WTC11 (cell line): Measurements from ENCODE around the gene TINAGL1. TPM values are rescaled to one million over a fixed set of nuclear protein-coding genes. Genes with fewer than 3 reads are reported as not detected.

Source experiments
- ARID4B ChIP-seq: sonication (generic); formaldehyde crosslinking; IDR thresholded peaks from 2 replicates; pipeline ENCODE4 v1.8.0; 2023; ENCODE audit warnings: missing genetic modification reagents, mild to moderate bottlenecking, borderline replicate concordance
- ATF1 ChIP-seq: sonication (generic); formaldehyde crosslinking; IDR thresholded peaks from 2 replicates; pipeline ENCODE4 v1.8.1; 2023; ENCODE audit warnings: mild to moderate bottlenecking, moderate library complexity, missing genetic modification reagents
- FOXP1 ChIP-seq: sonication (generic); formaldehyde crosslinking; IDR thresholded peaks from 2 replicates; pipeline ENCODE4 v1.8.0; 2022; ENCODE audit warnings: missing genetic modification reagents, mild to moderate bottlenecking, moderate library complexity, borderline replicate concordance
- FOXP4 ChIP-seq: sonication (generic); formaldehyde crosslinking; IDR thresholded peaks from 2 replicates; pipeline ENCODE4 v1.8.0; 2022; ENCODE audit warnings: mild to moderate bottlenecking, missing genetic modification reagents
- JUN ChIP-seq: sonication (generic); formaldehyde crosslinking; IDR thresholded peaks from 2 replicates; pipeline ENCODE4 v1.8.0; 2023; ENCODE audit warnings: mild to moderate bottlenecking, missing genetic modification reagents
- MLX ChIP-seq: sonication (generic); formaldehyde crosslinking; IDR thresholded peaks from 2 replicates; pipeline ENCODE4 v1.8.1; 2023; ENCODE audit warnings: mild to moderate bottlenecking, missing genetic modification reagents, moderate library complexity
- MXD4 ChIP-seq: fragments of 250-450 bp; sonication (Bioruptor Pico); IDR thresholded peaks from 2 replicates; pipeline ENCODE4 v1.8.0; 2021; ENCODE audit warnings: mild to moderate bottlenecking, moderate library complexity, borderline replicate concordance
- ZNF512 ChIP-seq: sonication (generic); formaldehyde crosslinking; IDR thresholded peaks from 2 replicates; pipeline ENCODE4 v1.8.1; 2022; ENCODE audit warnings: missing genetic modification reagents, borderline replicate concordance
- ZNF532 ChIP-seq: fragments of 250-450 bp; sonication (Bioruptor Pico); IDR thresholded peaks from 2 replicates; pipeline ENCODE4 v1.9.0; 2021; ENCODE audit warnings: mild to moderate bottlenecking, borderline replicate concordance
- total RNA-seq: library from RNA; stranded (reverse); gene quantifications from 3 replicates; pipeline ENCODE4 v1.2.3, GENCODE V29; 2021

Gene TINAGL1
- total RNA-seq, 1 experiment from 2014 or later = 7.2 TPM

- no peak for TF ChIP-seq MLX (CRISPR knock-in tag)
- no peak for TF ChIP-seq ARID4B (CRISPR knock-in tag)
- TF ChIP-seq ZNF512 = no peak
- TF ChIP-seq ZNF532 (CRISPR knock-in tag) = no peak
- TF ChIP-seq ATF1 (CRISPR knock-in tag) = no peak
- no peak for TF ChIP-seq FOXP4 (CRISPR knock-in tag)
- no peak for TF ChIP-seq MXD4
- no peak for TF ChIP-seq FOXP1 (CRISPR knock-in tag)
- no peak for TF ChIP-seq JUN (CRISPR knock-in tag)
Observed at GRCh38 chr1:31618916-31619846, 42.9 kb downstream of the TINAGL1 start (continued).
